Measurements from ENCODE around the gene TRMT2A. TPM values are rescaled to one million over a fixed set of nuclear protein-coding genes. Genes with fewer than 3 reads are reported as not detected.

TRMT2A gene
- total RNA-seq, 1 donor from 2014 or later, result 24.3 TPM

DNA sequence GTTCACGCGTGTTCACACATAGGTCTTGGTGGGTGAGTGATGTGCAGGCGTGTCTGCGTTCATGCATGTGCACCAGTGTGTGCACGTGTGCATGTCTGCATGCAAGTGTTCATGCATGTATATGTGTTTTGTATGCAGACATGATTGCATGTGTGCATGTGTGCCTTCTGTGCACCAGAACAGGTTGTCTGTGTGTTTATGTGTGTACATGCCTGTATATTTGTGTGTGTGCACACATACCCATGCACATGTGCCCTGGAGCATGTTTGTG, 19.5 kb upstream of the TRMT2A start:
- Histone ChIP-seq H3K27me3 (no peaks in the 10 kb centered on the region), H3F3A (ENCODE audit: low read depth) (no peaks in the 10 kb centered on the region), H3K36me3 (no peaks in the 10 kb centered on the region), H3K4me2 (no peak overlapping the region), H3K27ac (no peak overlapping the region), H3K4me3 (no peak overlapping the region), H2AFZ (replicated peaks) (no peak overlapping the region), H3K9ac (no peak overlapping the region), H3K79me2 (ENCODE audit: low read depth) (peaks cover 14% of the 10 kb centered on the region), H3K9me3 (ENCODE audit: low read depth) (no peaks in the 10 kb centered on the region), H3K4me1 (peaks cover 8% of the 10 kb centered on the region), H4K20me1 (ENCODE audit: low read depth) (peaks cover 70% of the 10 kb centered on the region)
- H3K36me3 Mint-ChIP-seq, result no peaks in the 10 kb centered on the region
- H3K4me1 Mint-ChIP-seq, result peaks cover 12% of the 10 kb centered on the region
- DNase-seq (ENCODE audit: low spot score), result no peak
- TF ChIP-seq EZH2 (IDR thresholded peaks at IDR 0.05), result no peak
- no peak for TF ChIP-seq EZH2phosphoT487 (IDR thresholded peaks at IDR 0.05)
- TF ChIP-seq, protein P1, sequence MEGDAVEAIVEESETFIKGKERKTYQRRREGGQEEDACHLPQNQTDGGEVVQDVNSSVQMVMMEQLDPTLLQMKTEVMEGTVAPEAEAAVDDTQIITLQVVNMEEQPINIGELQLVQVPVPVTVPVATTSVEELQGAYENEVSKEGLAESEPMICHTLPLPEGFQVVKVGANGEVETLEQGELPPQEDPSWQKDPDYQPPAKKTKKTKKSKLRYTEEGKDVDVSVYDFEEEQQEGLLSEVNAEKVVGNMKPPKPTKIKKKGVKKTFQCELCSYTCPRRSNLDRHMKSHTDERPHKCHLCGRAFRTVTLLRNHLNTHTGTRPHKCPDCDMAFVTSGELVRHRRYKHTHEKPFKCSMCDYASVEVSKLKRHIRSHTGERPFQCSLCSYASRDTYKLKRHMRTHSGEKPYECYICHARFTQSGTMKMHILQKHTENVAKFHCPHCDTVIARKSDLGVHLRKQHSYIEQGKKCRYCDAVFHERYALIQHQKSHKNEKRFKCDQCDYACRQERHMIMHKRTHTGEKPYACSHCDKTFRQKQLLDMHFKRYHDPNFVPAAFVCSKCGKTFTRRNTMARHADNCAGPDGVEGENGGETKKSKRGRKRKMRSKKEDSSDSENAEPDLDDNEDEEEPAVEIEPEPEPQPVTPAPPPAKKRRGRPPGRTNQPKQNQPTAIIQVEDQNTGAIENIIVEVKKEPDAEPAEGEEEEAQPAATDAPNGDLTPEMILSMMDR (IDR thresholded peaks at IDR 0.05), result no peak
- H3K9me3 Mint-ChIP-seq, result no peaks in the 10 kb centered on the region
- H3K27ac Mint-ChIP-seq, result no peak overlapping the region
- H3K4me3 Mint-ChIP-seq, result no peak overlapping the region
- peaks cover 2% of the 10 kb centered on the region for H3K27me3 Mint-ChIP-seq (ENCODE audit: insufficient read depth, low read depth)

DNA sequence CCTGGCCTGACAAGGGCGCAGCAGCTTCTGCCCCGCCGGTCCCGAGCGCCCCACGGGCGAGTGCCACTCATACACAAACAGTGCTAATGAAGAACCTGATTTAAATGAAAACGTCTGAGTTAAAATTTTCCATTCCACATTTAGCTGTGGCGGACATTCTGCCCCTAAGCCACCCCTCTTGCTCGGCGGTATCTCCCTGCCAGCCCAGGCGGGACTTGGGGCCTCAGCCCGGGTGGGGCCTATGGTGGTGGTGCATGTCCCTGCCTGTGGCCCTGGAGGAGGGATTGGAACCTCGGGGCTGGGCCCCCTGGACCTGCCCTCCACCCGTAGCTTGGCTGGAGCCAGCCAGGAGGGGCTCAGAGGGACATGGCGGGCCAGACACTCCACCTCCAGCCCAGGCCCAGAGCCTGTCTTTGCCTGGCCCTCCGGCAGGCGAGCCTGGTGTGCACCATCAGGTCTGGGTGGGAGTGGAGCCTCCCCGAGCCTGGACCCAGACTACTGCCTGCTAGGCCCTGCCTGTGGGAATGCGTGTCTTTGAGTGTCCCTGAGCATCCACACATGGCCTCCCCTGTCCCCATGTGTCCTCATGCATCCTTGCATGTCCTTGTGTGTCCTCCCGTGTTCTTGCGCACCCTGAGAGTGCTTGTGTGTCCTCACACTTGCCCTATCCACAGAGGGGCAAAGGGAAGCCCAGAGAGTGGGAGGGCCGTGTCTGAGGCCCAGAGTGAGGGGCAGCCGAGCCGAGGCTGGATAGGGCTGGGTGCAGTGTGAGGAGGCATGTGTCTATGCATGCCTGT, 19.0 kb upstream of the TRMT2A start:
- H3F3A ChIP-seq (ENCODE audit: low read depth), result peaks cover 3% of the 10 kb centered on the region
- Mint-ChIP-seq H3K27me3 (ENCODE audit: insufficient read depth, low read depth) (peaks cover 2% of the 10 kb centered on the region), H3K9me3 (no peaks in the 10 kb centered on the region), H3K4me3 (no peak overlapping the region), H3K36me3 (no peaks in the 10 kb centered on the region), H3K27ac (no peak overlapping the region), H3K4me1 (peaks cover 12% of the 10 kb centered on the region)
- H2AFZ ChIP-seq (replicated peaks), result no peak overlapping the region
- no peak overlapping the region for H3K4me3 ChIP-seq
- H3K4me2 ChIP-seq, result no peak overlapping the region
- H3K4me1 ChIP-seq, result peaks cover 8% of the 10 kb centered on the region
- peaks cover 70% of the 10 kb centered on the region for H4K20me1 ChIP-seq (ENCODE audit: low read depth)
- DNase-seq (ENCODE audit: low spot score), result no peak
- TF ChIP-seq EZH2 (IDR thresholded peaks at IDR 0.05) (no peak), EZH2phosphoT487 (IDR thresholded peaks at IDR 0.05) (no peak)
- TF ChIP-seq, protein P1 (IDR thresholded peaks at IDR 0.05), result no peak
- H3K9ac ChIP-seq, result no peak overlapping the region
- H3K79me2 ChIP-seq (ENCODE audit: low read depth), result peaks cover 14% of the 10 kb centered on the region
- H3K27ac ChIP-seq, result no peak overlapping the region
- no peaks in the 10 kb centered on the region for H3K27me3 ChIP-seq
- no peaks in the 10 kb centered on the region for H3K9me3 ChIP-seq (ENCODE audit: low read depth)
- H3K36me3 ChIP-seq, result no peaks in the 10 kb centered on the region

DNA sequence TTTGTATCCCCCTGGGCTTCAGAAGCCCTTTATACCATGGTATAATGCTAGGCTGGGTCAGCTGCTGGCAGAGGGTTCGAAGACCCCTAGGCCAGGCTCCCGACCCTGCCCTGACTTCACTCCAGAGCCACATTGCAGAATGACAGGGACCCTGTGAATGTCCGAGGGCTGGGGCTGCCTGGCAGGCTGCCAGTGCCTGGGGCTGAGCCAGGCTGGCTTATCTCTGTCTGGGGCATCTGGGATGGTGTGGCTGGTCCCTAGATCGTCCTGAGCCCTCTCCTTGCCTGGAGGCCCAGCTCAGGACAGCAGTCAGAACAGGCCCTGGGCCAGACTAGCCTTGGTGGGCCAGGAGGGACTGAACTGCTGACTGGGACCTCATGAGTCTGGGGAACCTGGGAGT, 18.2 kb upstream of the TRMT2A start:
- Histone ChIP-seq H3F3A (ENCODE audit: low read depth) (peaks cover 11% of the 10 kb centered on the region), H3K4me3 (no peak overlapping the region), H3K79me2 (ENCODE audit: low read depth) (peaks cover 14% of the 10 kb centered on the region), H3K36me3 (no peaks in the 10 kb centered on the region), H4K20me1 (ENCODE audit: low read depth) (peaks cover 70% of the 10 kb centered on the region), H3K27ac (no peak overlapping the region), H2AFZ (replicated peaks) (no peak overlapping the region), H3K9me3 (ENCODE audit: low read depth) (no peaks in the 10 kb centered on the region), H3K4me2 (no peak overlapping the region), H3K27me3 (no peaks in the 10 kb centered on the region), H3K9ac (no peak overlapping the region), H3K4me1 (peaks cover 8% of the 10 kb centered on the region)
- Mint-ChIP-seq H3K27me3 (ENCODE audit: insufficient read depth, low read depth) (peaks cover 2% of the 10 kb centered on the region), H3K4me1 (peaks cover 12% of the 10 kb centered on the region), H3K36me3 (no peaks in the 10 kb centered on the region), H3K27ac (no peak overlapping the region), H3K9me3 (no peaks in the 10 kb centered on the region), H3K4me3 (no peak overlapping the region)
- no peak for DNase-seq (ENCODE audit: low spot score)
- TF ChIP-seq EZH2phosphoT487 (IDR thresholded peaks at IDR 0.05), result no peak
- TF ChIP-seq, protein P1 (IDR thresholded peaks at IDR 0.05), result no peak
- no peak for TF ChIP-seq EZH2 (IDR thresholded peaks at IDR 0.05)
